ENCODE results near the gene CFAP161. TPM values are rescaled to one million over a fixed set of nuclear protein-coding genes. Genes with fewer than 3 reads are reported as not detected.
A peak's percentile ranks its signal among the peaks of the same experiment; 100 is the strongest.

CFAP161 gene
- total and polyA plus RNA-seq, 4 donors, result 2.4 to 11.2 (median 3.9) TPM

GRCh38 chr15:81182756-81183438 lies 48.8 kb downstream of the CFAP161 start:
- ATAC-seq (ENCODE audit: insufficient read depth, low FRiP score), result no peak
- Histone ChIP-seq H3K9ac (ENCODE audit: insufficient read depth in 1 of 2, low read length in 2 of 2) (peak overlapping the region in 1 of 2 donors; percentile 80), H3K4me3 (no peak overlapping the region), H3K4me1 (ENCODE audit: control insufficient read depth in 5 of 5, insufficient read depth in 5 of 5, low read length in 5 of 5) (peaks cover 0 to 23% (median 0%) of the 10 kb centered on the region in 5 donors), H3K27me3 (ENCODE audit: control insufficient read depth in 3 of 3, insufficient read depth in 3 of 3, low read length in 2 of 3) (peaks cover 0 to 3% (median 0%) of the 10 kb centered on the region in 3 donors), H3K36me3 (ENCODE audit: control insufficient read depth in 4 of 4, insufficient read depth in 4 of 4, low read length in 4 of 4) (peaks cover 0 to 2% (median 0%) of the 10 kb centered on the region in 4 donors), H3K9me3 (ENCODE audit: control insufficient read depth in 4 of 4, insufficient read depth in 3 of 4, low read length in 3 of 4) (no peaks in the 10 kb centered on the region), H3K27ac (ENCODE audit: low read depth in 1 of 2, low read length in 1 of 2) (peak overlapping the region in 1 of 2 donors; percentile 60)
- peak in 2 of 3 donors; percentile 28 to 68 for DNase-seq
- 39 to 40% methylated on average over 13 of the region's 13 CpGs for WGBS, 2 donors
- TF ChIP-seq, protein P1, sequence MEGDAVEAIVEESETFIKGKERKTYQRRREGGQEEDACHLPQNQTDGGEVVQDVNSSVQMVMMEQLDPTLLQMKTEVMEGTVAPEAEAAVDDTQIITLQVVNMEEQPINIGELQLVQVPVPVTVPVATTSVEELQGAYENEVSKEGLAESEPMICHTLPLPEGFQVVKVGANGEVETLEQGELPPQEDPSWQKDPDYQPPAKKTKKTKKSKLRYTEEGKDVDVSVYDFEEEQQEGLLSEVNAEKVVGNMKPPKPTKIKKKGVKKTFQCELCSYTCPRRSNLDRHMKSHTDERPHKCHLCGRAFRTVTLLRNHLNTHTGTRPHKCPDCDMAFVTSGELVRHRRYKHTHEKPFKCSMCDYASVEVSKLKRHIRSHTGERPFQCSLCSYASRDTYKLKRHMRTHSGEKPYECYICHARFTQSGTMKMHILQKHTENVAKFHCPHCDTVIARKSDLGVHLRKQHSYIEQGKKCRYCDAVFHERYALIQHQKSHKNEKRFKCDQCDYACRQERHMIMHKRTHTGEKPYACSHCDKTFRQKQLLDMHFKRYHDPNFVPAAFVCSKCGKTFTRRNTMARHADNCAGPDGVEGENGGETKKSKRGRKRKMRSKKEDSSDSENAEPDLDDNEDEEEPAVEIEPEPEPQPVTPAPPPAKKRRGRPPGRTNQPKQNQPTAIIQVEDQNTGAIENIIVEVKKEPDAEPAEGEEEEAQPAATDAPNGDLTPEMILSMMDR (IDR thresholded peaks at IDR 0.05; ENCODE audit: control extremely low read depth, extremely low read depth), result no peak

GRCh38 chr15:81183439-81183775 lies 49.3 kb downstream of the CFAP161 start:
- Histone ChIP-seq H3K4me3 (no peak overlapping the region), H3K36me3 (ENCODE audit: control insufficient read depth in 4 of 4, insufficient read depth in 4 of 4, low read length in 4 of 4) (peaks cover 0 to 2% (median 0%) of the 10 kb centered on the region in 4 donors), H3K4me1 (ENCODE audit: control insufficient read depth in 5 of 5, insufficient read depth in 5 of 5, low read length in 5 of 5) (peaks cover 0 to 23% (median 0%) of the 10 kb centered on the region in 5 donors), H3K9me3 (ENCODE audit: control insufficient read depth in 4 of 4, insufficient read depth in 3 of 4, low read length in 3 of 4) (no peaks in the 10 kb centered on the region), H3K9ac (ENCODE audit: insufficient read depth in 1 of 2, low read length in 2 of 2) (no peak overlapping the region), H3K27ac (ENCODE audit: low read depth in 1 of 2, low read length in 1 of 2) (peak overlapping the region in 1 of 2 donors; percentile 60), H3K27me3 (ENCODE audit: control insufficient read depth in 3 of 3, insufficient read depth in 3 of 3, low read length in 2 of 3) (peaks cover 0 to 3% (median 0%) of the 10 kb centered on the region in 3 donors)
- DNase-seq (peak in 2 of 3 donors; percentile 56 to 76), ATAC-seq (ENCODE audit: insufficient read depth, low FRiP score) (no peak)
- 54 to 58% methylated on average over 4 of the region's 4 CpGs for WGBS, 2 donors
- TF ChIP-seq, protein P1 (IDR thresholded peaks at IDR 0.05; ENCODE audit: control extremely low read depth, extremely low read depth), result no peak

- no peak overlapping the region for H3K4me3 ChIP-seq
- TF ChIP-seq, protein P1 (IDR thresholded peaks at IDR 0.05; ENCODE audit: control extremely low read depth, extremely low read depth), result no peak
- peaks cover 0 to 25% (median 0%) of the 10 kb centered on the region in 5 donors for H3K4me1 ChIP-seq (ENCODE audit: control insufficient read depth in 5 of 5, insufficient read depth in 5 of 5, low read length in 5 of 5)
- peaks cover 0 to 2% (median 0%) of the 10 kb centered on the region in 4 donors for H3K36me3 ChIP-seq (ENCODE audit: control insufficient read depth in 4 of 4, insufficient read depth in 4 of 4, low read length in 4 of 4)
- ATAC-seq (ENCODE audit: insufficient read depth, low FRiP score) (peak; percentile 67), DNase-seq (no peak)
- H3K27me3 ChIP-seq (ENCODE audit: control insufficient read depth in 3 of 3, insufficient read depth in 3 of 3, low read length in 2 of 3), result peaks cover 0 to 3% (median 0%) of the 10 kb centered on the region in 3 donors
- H3K27ac ChIP-seq (ENCODE audit: low read depth in 1 of 2, low read length in 1 of 2), result peak overlapping the region in 1 of 2 donors; percentile 60
- H3K9ac ChIP-seq (ENCODE audit: insufficient read depth in 1 of 2, low read length in 2 of 2), result no peak overlapping the region
- WGBS, 2 donors, result 39 to 52% methylated on average over 5 of the region's 5 CpGs
- no peaks in the 10 kb centered on the region for H3K9me3 ChIP-seq (ENCODE audit: control insufficient read depth in 4 of 4, insufficient read depth in 3 of 4, low read length in 3 of 4)
Observed at GRCh38 chr15:81184188-81184587, 50.1 kb downstream of the CFAP161 start.

Measured in lung (tissue), 12 donors.